Psoas muscle (tissue), 8 donors: Measurements from ENCODE around the gene SNRPB2. TPM values are rescaled to one million over a fixed set of nuclear protein-coding genes. Genes with fewer than 3 reads are reported as not detected.

ENCODE experiments used
- ATAC-seq, 4 donors: fragments of 200-7000 bp; cut with Tn5 transposase; one replicate each; pipeline ENCODE4 v1.9.1; 2020; ENCODE audit warnings: moderate library complexity in 3 of 4, mild to moderate bottlenecking in 2 of 4
- DNase-seq, 2 donors: peaks; one replicate each; pipeline ENCODE4 v3.0.0-alpha.2; 2020
- H3K27ac ChIP-seq: fragments of 200-600 bp; one replicate; pipeline ENCODE4 v1.8.0; 2022
- H3K27me3 ChIP-seq, 3 donors: fragments of 200-600 bp in 1 of 3; one replicate each; pipeline versions ENCODE4 v1.6.1 to v1.8.0; 2013 to 2022; ENCODE audit warnings: low read length in 2 of 3, mild to moderate bottlenecking in 2 of 3, moderate library complexity in 1 of 3; ENCODE audit not compliant: insufficient read depth in 3 of 3
- H3K36me3 ChIP-seq, 2 donors: fragments of 200-600 bp in 1 of 2; one replicate each; pipeline versions ENCODE4 v1.6.1 to v1.8.0; 2013 to 2022; ENCODE audit warnings: low read depth in 1 of 2, mild to moderate bottlenecking in 1 of 2, moderate library complexity in 1 of 2; ENCODE audit not compliant: insufficient read depth in 1 of 2
- H3K4me1 ChIP-seq: fragments of 200-600 bp; one replicate; pipeline ENCODE4 v1.8.0; 2022
- H3K4me3 ChIP-seq: fragments of 200-600 bp; one replicate; pipeline ENCODE4 v1.8.0; 2022; ENCODE audit warnings: mild to moderate bottlenecking
- H3K9me3 ChIP-seq: fragments of 200-600 bp; one replicate; pipeline ENCODE4 v1.8.0; 2022
- WGBS, 3 donors: extraction: QIAGEN DNeasy Blood & Tissue Kit; methylation state at CpG; one replicate each; pipeline versions ENCODE4 v1.1.6 to v1.1.7; 2013; 5-methylcytosine and 5-hydroxymethylcytosine counted together
- intact Hi-C, 2 donors: fragments of 100-400 bp; cut with DNase I; formaldehyde crosslinking; loops; one replicate each; pipeline versions ENCODE4 v1.11.0 to v1.14.2; 2022
- polyA plus RNA-seq, 3 donors: library from polyadenylated mRNA; stranded (reverse); fragments of 200-250 nt; gene quantifications; one replicate each; pipeline ENCODE4 v1.2.3, GENCODE V29; 2013
- total RNA-seq, 4 donors: library from RNA; stranded (reverse); fragmentation: NEBNext Ultra II Directional in 2 of 4; extraction: Animal tissue kit (Norgen Biotek cat#: 25700) in 2 of 4; gene quantifications; one replicate each; pipeline versions ENCODE4 v1.2.1 to v1.2.4, GENCODE V29; 2021 to 2023
- TF ChIP-seq, protein P1 (sequence below): fragments of 200-600 bp; IDR thresholded peaks from one replicate; pipeline ENCODE4 v1.8.0; 2022; ENCODE audit warnings: antibody characterized with exemption
- donor health status: healthy with polysubstance abuse.
- donor health status: DM: no; HTN: no; CAD: no; lungs with moderate emphysema.
- donor health status: Bipolar disorder and iron deficiency.
- donor health status: healthy.
- donor health status: DM: yes; HTN: yes; CAD: no.
- donor health status: DM: no; HTN: no; CAD: no.
- donor health status: DM: no; HTN: no; CAD: no.
- donor health status: DM: yes; HTN: yes; CAD: no.

Gene SNRPB2
- total and polyA plus RNA-seq, 7 donors = 33.1 to 92.2 (median 43.0) TPM

DNA sequence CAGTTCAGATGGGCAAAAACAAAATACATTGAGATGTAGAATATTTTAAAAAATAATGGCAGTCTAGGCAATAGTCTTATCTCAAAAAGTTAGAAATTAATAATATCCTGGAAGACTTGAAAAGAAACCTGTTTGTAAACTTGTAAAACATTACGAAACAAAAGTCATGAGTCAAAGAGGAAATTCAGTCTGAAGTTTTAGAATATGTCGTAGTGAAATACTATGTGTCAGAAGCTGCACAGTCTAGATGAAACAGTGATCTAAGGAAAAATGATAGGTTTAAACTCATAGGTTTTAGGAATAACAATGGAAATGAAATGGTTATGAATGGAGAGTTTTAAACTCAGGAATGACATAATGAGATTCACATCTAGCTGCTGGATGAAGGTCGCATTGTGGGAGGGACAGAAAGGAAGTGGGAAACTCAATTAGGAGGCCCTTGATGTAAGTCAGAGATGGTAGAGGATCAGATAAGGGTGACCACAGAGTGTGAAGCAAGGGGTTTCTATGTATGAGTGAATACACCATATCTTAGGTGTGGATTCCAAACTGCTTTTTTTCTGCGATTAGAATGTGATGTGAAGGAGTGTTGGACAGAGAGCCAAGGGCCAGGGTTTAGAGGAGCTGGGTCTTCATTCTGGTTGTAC is 2.8 kb downstream of the SNRPB2 start:
- Histone ChIP-seq H3K27ac (no peak overlapping the region), H3K4me1 (peaks cover 17% of the 10 kb centered on the region), H3K36me3 (peaks cover 8 to 56% of the 10 kb centered on the region in 2 donors), H3K9me3 (no peaks in the 10 kb centered on the region), H3K27me3 (peaks cover 0 to 3% (median under 1%) of the 10 kb centered on the region in 3 donors), H3K4me3 (no peak overlapping the region)
- 85 to 90% (median 89%) methylated on average over 4 of the region's 4 CpGs for WGBS, 3 donors
- intact Hi-C loops = no loop called here
- no peak for DNase-seq
- TF ChIP-seq, protein P1, sequence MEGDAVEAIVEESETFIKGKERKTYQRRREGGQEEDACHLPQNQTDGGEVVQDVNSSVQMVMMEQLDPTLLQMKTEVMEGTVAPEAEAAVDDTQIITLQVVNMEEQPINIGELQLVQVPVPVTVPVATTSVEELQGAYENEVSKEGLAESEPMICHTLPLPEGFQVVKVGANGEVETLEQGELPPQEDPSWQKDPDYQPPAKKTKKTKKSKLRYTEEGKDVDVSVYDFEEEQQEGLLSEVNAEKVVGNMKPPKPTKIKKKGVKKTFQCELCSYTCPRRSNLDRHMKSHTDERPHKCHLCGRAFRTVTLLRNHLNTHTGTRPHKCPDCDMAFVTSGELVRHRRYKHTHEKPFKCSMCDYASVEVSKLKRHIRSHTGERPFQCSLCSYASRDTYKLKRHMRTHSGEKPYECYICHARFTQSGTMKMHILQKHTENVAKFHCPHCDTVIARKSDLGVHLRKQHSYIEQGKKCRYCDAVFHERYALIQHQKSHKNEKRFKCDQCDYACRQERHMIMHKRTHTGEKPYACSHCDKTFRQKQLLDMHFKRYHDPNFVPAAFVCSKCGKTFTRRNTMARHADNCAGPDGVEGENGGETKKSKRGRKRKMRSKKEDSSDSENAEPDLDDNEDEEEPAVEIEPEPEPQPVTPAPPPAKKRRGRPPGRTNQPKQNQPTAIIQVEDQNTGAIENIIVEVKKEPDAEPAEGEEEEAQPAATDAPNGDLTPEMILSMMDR = no peak
- ATAC-seq = no peak

DNA sequence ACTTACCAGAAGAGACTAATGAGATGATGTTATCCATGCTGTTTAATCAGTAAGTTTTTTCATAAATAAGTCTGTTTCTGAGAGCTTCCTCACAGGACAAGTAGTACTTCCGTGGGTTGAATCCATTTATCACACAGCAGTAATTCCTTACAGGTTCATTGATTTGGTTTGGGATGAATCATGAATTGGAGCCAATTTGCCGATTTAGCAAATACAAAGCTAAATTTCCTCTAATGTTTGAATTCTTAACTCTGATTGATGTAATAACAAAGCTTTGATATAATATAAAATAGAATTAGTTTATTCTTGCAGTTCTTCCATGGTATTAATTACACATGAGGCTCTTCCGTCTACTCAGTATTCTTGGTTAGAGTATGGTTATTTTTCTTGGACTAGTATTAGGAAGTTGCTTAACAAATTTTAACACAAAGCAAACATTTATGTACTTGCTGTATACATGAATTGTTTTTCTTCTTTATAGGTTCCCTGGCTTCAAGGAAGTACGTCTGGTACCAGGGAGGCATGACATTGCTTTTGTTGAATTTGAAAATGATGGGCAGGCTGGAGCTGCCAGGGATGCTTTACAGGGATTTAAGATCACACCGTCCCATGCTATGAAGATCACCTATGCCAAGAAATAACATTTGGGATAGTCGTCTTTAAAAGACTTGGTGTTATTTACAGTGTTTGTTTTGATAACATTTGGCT is 10.7 kb downstream of the SNRPB2 start:
- Histone ChIP-seq H3K27me3 (no peaks in the 10 kb centered on the region), H3K27ac (no peak overlapping the region), H3K9me3 (no peaks in the 10 kb centered on the region), H3K4me3 (no peak overlapping the region), H3K36me3 (peaks cover 0 to 73% of the 10 kb centered on the region in 2 donors), H3K4me1 (no peaks in the 10 kb centered on the region)
- TF ChIP-seq, protein P1 = no peak
- no peak for DNase-seq
- intact Hi-C loops = no loop called here
- no peak for ATAC-seq
- 70 to 89% (median 75%) methylated on average over 6 of the region's 6 CpGs for WGBS, 3 donors

- Histone ChIP-seq H3K9me3 (no peaks in the 10 kb centered on the region), H3K27ac (no peak overlapping the region), H3K36me3 (peaks cover 0 to 36% of the 10 kb centered on the region in 2 donors), H3K4me3 (no peak overlapping the region), H3K4me1 (no peaks in the 10 kb centered on the region), H3K27me3 (peaks cover 0 to 4% (median 0%) of the 10 kb centered on the region in 3 donors)
- intact Hi-C loops = no loop called here
- ATAC-seq = no peak
- DNase-seq = no peak
- WGBS, 3 donors = 31 to 44% (median 32%) methylated on average over 3 of the region's 3 CpGs
- TF ChIP-seq, protein P1 = no peak
Observed at GRCh38 chr20:16744178-16744807, 14.5 kb downstream of the SNRPB2 start.

DNA sequence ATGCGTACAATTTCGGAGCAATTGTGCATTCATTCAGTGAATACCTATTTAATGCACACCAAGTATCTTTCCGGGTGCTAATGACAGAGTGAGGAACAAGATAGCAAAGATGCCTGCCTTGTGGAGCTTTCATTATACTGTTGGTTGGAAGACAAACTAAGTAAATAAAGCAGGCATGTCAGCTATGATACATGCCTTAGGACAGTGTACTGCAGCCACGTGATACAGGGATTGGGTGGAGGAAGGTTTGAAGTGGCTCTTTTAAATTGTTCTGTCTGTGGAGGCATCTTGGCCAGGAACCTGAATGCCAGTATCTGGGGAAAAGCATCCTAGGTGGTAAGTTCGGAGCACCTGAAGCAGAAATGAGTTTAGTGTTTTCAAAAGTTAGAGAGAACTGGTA is 15.4 kb downstream of the SNRPB2 start:
- Histone ChIP-seq H3K27ac (no peak overlapping the region), H3K4me3 (no peak overlapping the region), H3K27me3 (peaks cover 0 to 4% (median 0%) of the 10 kb centered on the region in 3 donors), H3K4me1 (no peaks in the 10 kb centered on the region), H3K9me3 (no peaks in the 10 kb centered on the region), H3K36me3 (peaks cover 0 to 27% of the 10 kb centered on the region in 2 donors)
- DNase-seq = no peak
- 82 to 93% (median 86%) methylated on average over 5 of the region's 5 CpGs for WGBS, 3 donors
- ATAC-seq = no peak
- intact Hi-C loops = no loop called here
- TF ChIP-seq, protein P1 = no peak
